Measurements from ENCODE around the gene HIVEP3. TPM values are rescaled to one million over a fixed set of nuclear protein-coding genes. Genes with fewer than 3 reads are reported as not detected.

Gene HIVEP3
- total RNA-seq, 3 donors from 2014 or later = 4.9 to 6.5 (median 6.1) TPM

DNA sequence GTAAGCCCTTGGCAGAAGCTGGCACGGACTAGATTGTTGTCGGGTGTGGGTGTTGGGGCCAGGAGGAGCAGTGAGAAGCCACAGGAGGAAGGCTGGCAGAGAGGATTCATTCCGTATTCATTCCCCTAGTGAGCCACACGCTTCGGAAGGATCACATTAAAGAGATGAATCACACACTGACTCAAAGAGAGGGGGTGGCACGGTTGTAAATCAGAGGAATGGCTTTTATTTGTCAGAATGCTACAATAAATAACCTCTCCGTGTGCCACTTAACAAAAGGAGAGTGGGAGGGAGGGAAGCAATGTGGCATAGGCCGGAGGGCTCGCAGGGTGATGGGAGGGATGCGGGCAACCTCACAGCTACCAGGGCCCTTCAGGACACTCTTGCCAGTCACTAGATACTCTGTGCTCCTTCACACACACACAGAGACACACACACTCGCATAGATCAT is 135.5 kb downstream of the HIVEP3 start:
- H3K36me3 ChIP-seq (ENCODE audit: low read depth) = no peaks in the 10 kb centered on the region
- intact Hi-C loops (cut with DNase I, micrococcal nuclease) = no loop called here
- no peak overlapping the region for H3K4me3 ChIP-seq
- DNase-seq (no peak), ATAC-seq (peak; percentile 22)
- TF ChIP-seq CTCF (IDR thresholded peaks at IDR 0.05) = no peak
- no peaks in the 10 kb centered on the region for H3K9me3 ChIP-seq
- H3K4me1 ChIP-seq (ENCODE audit: low read depth) = no peaks in the 10 kb centered on the region

DNA sequence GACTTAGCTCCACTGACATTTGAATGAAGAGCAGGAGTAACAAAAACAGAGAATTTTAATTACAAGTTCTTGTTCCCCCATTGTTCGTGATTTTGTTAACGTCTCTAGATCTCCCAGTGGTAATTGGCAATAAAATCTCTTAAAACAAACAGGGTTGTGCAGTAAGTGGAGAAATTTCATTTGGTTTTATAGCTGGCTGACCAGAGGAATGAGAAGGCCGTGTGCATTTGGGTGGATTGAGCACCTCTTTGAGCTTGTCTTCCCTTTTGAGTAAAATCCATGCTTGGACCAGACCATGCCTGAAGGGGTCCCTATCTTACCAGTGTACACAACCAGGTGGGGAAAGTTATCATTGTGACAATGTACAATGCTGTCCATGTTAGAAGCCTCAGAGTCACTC is 137.8 kb downstream of the HIVEP3 start:
- Histone ChIP-seq H3K9me3 (no peaks in the 10 kb centered on the region), H3K4me1 (ENCODE audit: low read depth) (no peaks in the 10 kb centered on the region), H3K36me3 (ENCODE audit: low read depth) (no peaks in the 10 kb centered on the region), H3K4me3 (no peak overlapping the region)
- intact Hi-C loops (cut with DNase I, micrococcal nuclease) = no loop called here
- DNase-seq = no peak
- no peak for ATAC-seq
- TF ChIP-seq CTCF (IDR thresholded peaks at IDR 0.05) = no peak

DNA sequence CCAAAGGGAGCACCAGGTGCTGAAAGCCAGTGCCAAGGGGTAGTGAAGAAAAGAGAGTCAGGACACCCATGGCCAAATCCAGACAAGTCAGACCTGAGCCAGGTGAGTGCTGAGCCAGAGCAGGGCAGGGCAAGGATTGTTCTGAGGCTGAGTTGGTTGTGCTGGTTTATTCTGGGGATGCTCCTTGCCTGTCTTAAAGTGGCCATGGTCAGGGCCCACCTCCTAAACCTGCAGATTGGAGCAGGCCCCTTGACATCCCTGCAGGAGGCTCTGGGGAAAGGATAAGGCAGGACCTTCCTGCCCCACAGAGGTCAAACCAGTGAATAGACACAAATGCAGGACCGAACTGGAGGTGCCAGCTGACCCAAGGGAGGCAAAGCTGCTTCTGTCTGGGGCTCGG is 138.4 kb downstream of the HIVEP3 start:
- Histone ChIP-seq H3K4me1 (ENCODE audit: low read depth) (no peaks in the 10 kb centered on the region), H3K9me3 (no peaks in the 10 kb centered on the region), H3K4me3 (no peak overlapping the region), H3K36me3 (ENCODE audit: low read depth) (no peaks in the 10 kb centered on the region)
- ATAC-seq = no peak
- intact Hi-C loops (cut with DNase I, micrococcal nuclease) = no loop called here
- no peak for TF ChIP-seq CTCF (IDR thresholded peaks at IDR 0.05)
- DNase-seq = no peak

DNA sequence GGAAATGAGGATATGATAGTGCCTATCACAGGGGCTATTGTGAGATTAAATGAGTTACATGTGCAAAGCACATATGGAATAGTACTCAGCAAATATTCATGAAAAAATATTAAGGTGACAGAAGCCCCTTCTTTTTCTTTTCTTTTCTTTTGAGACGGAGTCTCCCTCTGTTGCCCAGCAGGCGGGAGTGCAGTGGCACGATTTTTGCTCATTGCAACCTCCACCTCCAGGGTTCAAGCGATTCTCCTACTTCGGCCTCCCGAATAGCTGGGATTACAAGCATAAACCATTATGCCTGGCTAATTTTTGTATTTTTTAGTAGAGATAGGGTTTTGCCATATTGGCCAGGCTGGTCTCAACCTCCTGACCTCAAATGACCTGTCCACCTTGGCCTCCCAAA is 139.4 kb downstream of the HIVEP3 start:
- Histone ChIP-seq H3K4me3 (no peak overlapping the region), H3K9me3 (no peaks in the 10 kb centered on the region), H3K36me3 (ENCODE audit: low read depth) (no peaks in the 10 kb centered on the region), H3K4me1 (ENCODE audit: low read depth) (no peaks in the 10 kb centered on the region)
- no peak for TF ChIP-seq CTCF (IDR thresholded peaks at IDR 0.05)
- ATAC-seq (no peak), DNase-seq (no peak)
- intact Hi-C loops (cut with DNase I, micrococcal nuclease) = no loop called here

DNA sequence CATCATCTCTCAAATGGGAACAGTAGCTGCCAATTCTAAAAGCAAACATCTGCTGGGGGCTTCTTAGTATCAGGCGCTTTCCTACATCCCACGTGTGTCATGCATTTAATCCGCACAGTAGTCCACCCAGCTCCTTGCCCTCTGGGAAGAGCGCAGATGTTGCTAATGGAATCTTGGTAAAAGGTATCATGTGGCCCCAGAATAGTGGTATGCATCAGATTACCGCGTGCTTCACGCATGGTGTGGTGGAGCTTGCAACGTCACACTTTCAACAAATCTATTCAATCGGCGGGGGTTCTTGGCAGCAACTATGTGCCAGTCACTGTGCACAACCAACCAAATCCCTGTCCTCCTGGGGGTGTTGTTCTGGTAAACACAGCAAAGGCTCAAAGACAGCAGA is 141.0 kb downstream of the HIVEP3 start:
- H3K4me1 ChIP-seq (ENCODE audit: low read depth) = no peaks in the 10 kb centered on the region
- H3K9me3 ChIP-seq = no peaks in the 10 kb centered on the region
- no peaks in the 10 kb centered on the region for H3K36me3 ChIP-seq (ENCODE audit: low read depth)
- no peak overlapping the region for H3K4me3 ChIP-seq
- DNase-seq = no peak
- no peak for ATAC-seq
- intact Hi-C loops (cut with DNase I, micrococcal nuclease) = no loop called here
- TF ChIP-seq CTCF (IDR thresholded peaks at IDR 0.05) = no peak

DNA sequence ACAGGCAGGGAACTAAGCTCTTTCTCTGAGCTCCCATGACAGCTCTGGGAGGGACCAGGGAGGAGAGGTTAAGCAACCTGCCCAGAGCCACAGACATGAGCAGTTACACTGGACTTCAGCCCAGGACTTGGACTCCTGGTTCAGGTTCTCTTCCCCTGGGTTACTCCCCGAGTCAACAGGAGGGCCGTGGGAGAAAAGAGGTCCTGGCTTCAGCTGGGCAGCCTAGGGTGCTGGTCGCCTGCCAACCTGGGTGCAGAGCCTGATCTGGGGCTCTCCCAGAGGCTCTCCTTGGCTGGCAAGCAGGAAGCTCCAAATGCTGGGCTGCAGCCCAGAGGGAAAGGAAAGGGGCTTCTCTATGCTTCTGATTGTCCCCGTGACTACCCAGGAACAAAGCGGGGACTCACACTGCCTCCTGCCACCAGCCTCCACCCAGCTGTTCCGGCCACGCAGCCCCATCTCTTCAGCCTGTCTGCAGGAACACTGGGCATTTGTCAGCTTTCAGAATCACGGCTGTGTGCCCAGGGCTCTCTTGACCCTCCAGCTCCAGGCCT is 141.8 kb downstream of the HIVEP3 start:
- no peak for TF ChIP-seq CTCF (IDR thresholded peaks at IDR 0.05)
- H3K4me1 ChIP-seq (ENCODE audit: low read depth) = no peaks in the 10 kb centered on the region
- H3K4me3 ChIP-seq = no peak overlapping the region
- H3K9me3 ChIP-seq = no peaks in the 10 kb centered on the region
- DNase-seq (no peak), ATAC-seq (peak; percentile 52)
- intact Hi-C loops (cut with DNase I, micrococcal nuclease) = no loop called here
- no peaks in the 10 kb centered on the region for H3K36me3 ChIP-seq (ENCODE audit: low read depth)

Measured in mucosa of descending colon (tissue), 3 donors.